GM12878 (cell line): ENCODE measurements around the gene CUTA.

Experiments
- MTA3 ChIP-seq: IDR thresholded peaks from 2 replicates; pipeline ENCODE4 v1.6.1; 2012; ENCODE audit warnings: low read length, inconsistent platforms, borderline replicate concordance
- YY1 ChIP-seq: IDR thresholded peaks from 2 replicates; pipeline ENCODE4 v1.6.1; 2011; ENCODE audit warnings: low read depth, mild to moderate bottlenecking, low read length
- ZNF207 ChIP-seq: fragments of 450-650 bp; IDR thresholded peaks from 2 replicates; pipeline ENCODE4 v1.6.1; 2014; ENCODE audit warnings: antibody characterized with exemption, mild to moderate bottlenecking, borderline replicate concordance
- TF ChIP-seq, protein P1 (sequence below): IDR thresholded peaks from 2 replicates; pipeline ENCODE4 v1.6.1; 2011; ENCODE audit warnings: low read depth, mild to moderate bottlenecking, low read length, moderate library complexity, borderline replicate concordance; ENCODE audit errors: extremely low read depth
- TF ChIP-seq, protein P2 (sequence below), 3 experiments: IDR thresholded peaks in 2 of 3; conservative IDR thresholded peaks in 1 of 3; 2 replicates each; pipeline ENCODE4 v1.5.1; 2011; ENCODE audit warnings: low read depth in 3 of 3, low read length in 3 of 3, mild to moderate bottlenecking in 3 of 3, control low read depth in 2 of 3, moderate library complexity in 2 of 3, inconsistent platforms in 1 of 3, mixed read lengths in 1 of 3; ENCODE audit not compliant: control insufficient read depth in 2 of 3, insufficient read depth in 1 of 3; ENCODE audit errors: extremely low read depth in 1 of 3

DNA sequence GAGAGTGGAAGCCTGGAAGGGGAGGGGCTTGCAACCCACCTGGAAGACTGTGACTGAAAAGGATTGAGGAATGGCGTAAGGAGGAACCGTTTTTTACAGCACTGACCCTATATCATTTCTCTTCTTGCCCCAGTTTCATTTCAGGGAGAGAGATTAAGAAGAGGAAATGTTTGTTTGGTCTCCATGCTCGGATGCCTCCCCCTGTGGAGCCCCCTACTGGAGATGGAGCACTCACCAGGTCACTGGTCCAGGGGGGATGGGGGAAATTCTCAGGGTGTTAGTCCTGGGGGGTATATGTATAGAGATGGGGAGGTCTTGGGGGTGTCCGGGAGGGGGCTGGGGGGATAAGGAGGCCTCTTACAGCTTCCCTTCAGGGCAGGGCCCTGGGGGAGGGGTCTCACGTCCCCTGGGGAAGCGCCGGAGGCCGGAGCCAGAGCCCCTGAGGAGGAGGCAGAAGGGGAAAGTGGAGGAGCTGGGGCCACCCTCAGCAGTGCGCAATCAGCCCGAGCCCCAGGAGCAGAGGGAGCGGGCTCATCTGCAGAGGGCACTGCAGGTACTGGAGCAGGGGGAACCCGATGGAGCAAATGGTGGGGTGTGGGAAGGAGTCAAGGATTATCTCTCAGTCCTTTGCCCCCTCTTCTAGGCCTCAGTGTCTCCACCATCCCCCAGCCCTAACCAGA is 3.2 kb downstream of the CUTA start:
- no peak for TF ChIP-seq ZNF207
- 0 out of 2 replicates have a peak, but pooled peaks have one; percentile 29 for TF ChIP-seq YY1
- TF ChIP-seq, protein P1, sequence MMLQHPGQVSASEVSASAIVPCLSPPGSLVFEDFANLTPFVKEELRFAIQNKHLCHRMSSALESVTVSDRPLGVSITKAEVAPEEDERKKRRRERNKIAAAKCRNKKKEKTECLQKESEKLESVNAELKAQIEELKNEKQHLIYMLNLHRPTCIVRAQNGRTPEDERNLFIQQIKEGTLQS, result no peak
- TF ChIP-seq, protein P2, sequence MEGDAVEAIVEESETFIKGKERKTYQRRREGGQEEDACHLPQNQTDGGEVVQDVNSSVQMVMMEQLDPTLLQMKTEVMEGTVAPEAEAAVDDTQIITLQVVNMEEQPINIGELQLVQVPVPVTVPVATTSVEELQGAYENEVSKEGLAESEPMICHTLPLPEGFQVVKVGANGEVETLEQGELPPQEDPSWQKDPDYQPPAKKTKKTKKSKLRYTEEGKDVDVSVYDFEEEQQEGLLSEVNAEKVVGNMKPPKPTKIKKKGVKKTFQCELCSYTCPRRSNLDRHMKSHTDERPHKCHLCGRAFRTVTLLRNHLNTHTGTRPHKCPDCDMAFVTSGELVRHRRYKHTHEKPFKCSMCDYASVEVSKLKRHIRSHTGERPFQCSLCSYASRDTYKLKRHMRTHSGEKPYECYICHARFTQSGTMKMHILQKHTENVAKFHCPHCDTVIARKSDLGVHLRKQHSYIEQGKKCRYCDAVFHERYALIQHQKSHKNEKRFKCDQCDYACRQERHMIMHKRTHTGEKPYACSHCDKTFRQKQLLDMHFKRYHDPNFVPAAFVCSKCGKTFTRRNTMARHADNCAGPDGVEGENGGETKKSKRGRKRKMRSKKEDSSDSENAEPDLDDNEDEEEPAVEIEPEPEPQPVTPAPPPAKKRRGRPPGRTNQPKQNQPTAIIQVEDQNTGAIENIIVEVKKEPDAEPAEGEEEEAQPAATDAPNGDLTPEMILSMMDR (IDR thresholded peaks at IDR 0.05 in 2 of 3, conservative IDR thresholded peaks at IDR 0.05 in 1 of 3; ENCODE audit: control insufficient read depth in 2 of 3, extremely low read depth in 1 of 3, insufficient read depth in 1 of 3, low read depth in 3 of 3, low read length in 3 of 3), result peak; percentile 22 to 53 (median 48); a peak in 4 of 6 replicates
- no peak for TF ChIP-seq MTA3
